GM19467 (cell line): Measurements from ENCODE around the gene PARD6G.
A peak's percentile ranks its signal among the peaks of the same experiment; 100 is the strongest.
"Not testable (repeated sequence)": the region's sequence is repeated elsewhere in the genome, so short reads cannot be mapped to it uniquely, and the experiment has no call there.

Experiments used
- ATAC-seq: cut with Tn5 transposase; IDR thresholded peaks from one replicate; pipeline ENCODE4 v1.9.1; 2021; ENCODE audit warnings: mild to moderate bottlenecking, moderate library complexity; ENCODE audit not compliant: unreplicated experiment

The PARD6G gene

GRCh38 chr18:80247393-80247841 is at the start of gene PARD6G:
Gene PARD6G (minus strand): TSS chr18:80247514. CDS start chr18:80247348, 166 bp downstream.
- peak; percentile 54 for ATAC-seq

GRCh38 chr18:80262241-80263033 is 15.1 kb upstream of the PARD6G start:
- ATAC-seq, result not testable (repeated sequence)

- ATAC-seq, result no peak
These were observed 12.3 kb upstream of the PARD6G start for GRCh38 chr18:80259610-80260009.

- ATAC-seq, result no peak
These were observed 11.3 kb upstream of the PARD6G start for GRCh38 chr18:80258640-80259039.

GRCh38 chr18:80257579-80258543 is 10.5 kb upstream of the PARD6G start:
- ATAC-seq, result not testable (repeated sequence)

- ATAC-seq, result no peak
These were observed 7.7 kb upstream of the PARD6G start for GRCh38 chr18:80254971-80255500.

- no peak for ATAC-seq
These were observed 6.7 kb upstream of the PARD6G start for GRCh38 chr18:80253871-80254492.

- no peak for ATAC-seq
These were observed 5.9 kb upstream of the PARD6G start for GRCh38 chr18:80253236-80253635.

- no peak for ATAC-seq
These were observed 4.8 kb upstream of the PARD6G start for GRCh38 chr18:80252136-80252535.

- no peak for ATAC-seq
These were observed 4.4 kb upstream of the PARD6G start for GRCh38 chr18:80251700-80252099.

GRCh38 chr18:80250740-80251364 is 3.5 kb upstream of the PARD6G start:
- no peak for ATAC-seq

GRCh38 chr18:80249217-80250093 is 2.1 kb upstream of the PARD6G start:
- ATAC-seq, result no peak

- ATAC-seq, result peak; percentile 36
These were observed 595 bp downstream of the PARD6G start for GRCh38 chr18:80246445-80247392.

GRCh38 chr18:80245781-80246444 is 1.4 kb downstream of the PARD6G start:
- ATAC-seq, result no peak

- no peak for ATAC-seq
These were observed 2.2 kb downstream of the PARD6G start for GRCh38 chr18:80244956-80245730.

- ATAC-seq, result no peak
These were observed 3.1 kb downstream of the PARD6G start for GRCh38 chr18:80244167-80244566.

GRCh38 chr18:80243204-80243603 is 4.1 kb downstream of the PARD6G start:
- no peak for ATAC-seq
